GM21737 (cell line): Measurements from ENCODE around the gene IMMP2L.

ENCODE experiments used
- ATAC-seq: cut with Tn5 transposase; IDR thresholded peaks from one replicate; pipeline ENCODE4 v1.9.1; 2021; ENCODE audit warnings: mild to moderate bottlenecking, moderate library complexity; ENCODE audit not compliant: unreplicated experiment

The IMMP2L gene

GRCh38 chr7:110905773-110906566 lies 656.3 kb downstream of the IMMP2L start:
- ATAC-seq, result no peak

DNA sequence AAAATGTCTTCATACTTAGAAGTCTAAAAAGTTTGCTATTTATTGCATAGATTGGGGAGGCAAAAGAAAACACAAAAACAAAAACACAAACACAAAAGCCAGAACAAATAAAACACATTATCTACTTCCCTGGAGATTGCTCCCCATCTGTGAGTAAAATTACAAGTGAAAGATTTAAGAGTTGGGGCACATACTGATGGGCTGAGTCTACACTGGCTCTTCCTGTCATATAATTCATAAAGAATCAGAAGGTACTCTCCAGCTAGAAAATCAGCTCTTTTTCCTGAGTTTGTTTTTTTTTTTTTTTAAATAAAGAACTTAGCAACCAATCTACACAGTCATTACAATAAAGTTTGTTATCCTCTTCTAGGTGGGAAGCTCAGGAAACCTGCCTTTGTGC lies 663.8 kb downstream of the IMMP2L start:
- no peak for ATAC-seq

DNA sequence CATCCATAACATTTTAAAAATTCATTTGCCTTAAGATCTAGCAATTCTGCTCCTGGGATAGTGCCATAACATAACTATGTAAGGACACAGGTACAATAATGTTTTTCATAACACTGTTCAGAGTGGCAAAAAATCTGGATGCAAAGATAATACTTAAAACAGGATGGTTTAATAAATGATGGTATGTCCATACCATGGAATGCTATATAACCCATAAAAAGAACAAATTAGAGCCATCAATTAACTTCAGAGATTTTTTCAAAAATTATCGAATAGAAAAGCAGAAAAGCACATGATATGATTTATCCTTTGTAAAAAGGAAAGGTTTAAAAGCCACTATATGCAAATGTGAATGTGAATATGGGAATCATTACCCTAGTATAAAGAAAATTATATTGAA lies 664.8 kb downstream of the IMMP2L start:
- no peak for ATAC-seq

- no peak for ATAC-seq
Measured at GRCh38 chr7:110894111-110894510, 668.2 kb downstream of the IMMP2L start.

- no peak for ATAC-seq
Measured at GRCh38 chr7:110891197-110891596, 671.1 kb downstream of the IMMP2L start.

- no peak for ATAC-seq
Measured at GRCh38 chr7:110890101-110890500, 672.2 kb downstream of the IMMP2L start.

- ATAC-seq, result no peak
Measured at GRCh38 chr7:110889335-110889734, 673.0 kb downstream of the IMMP2L start.

DNA sequence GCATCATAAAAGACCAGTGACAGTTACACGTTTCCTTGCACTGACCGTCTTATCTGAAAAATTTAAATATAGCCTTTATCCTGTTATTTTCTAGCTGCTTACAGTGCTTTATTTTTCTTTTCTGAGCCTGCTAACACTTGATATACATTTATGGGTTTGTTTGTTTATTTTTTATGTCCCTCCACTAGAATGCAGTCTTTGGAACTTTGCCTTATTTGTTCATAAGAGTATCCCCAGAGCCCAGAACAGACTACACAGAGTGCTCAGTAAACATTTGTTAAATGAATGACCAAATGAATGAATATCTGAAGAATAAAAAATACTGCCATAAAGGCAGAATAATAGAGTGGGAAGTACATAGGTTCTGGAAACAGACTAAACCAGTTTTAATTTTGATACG lies 673.7 kb downstream of the IMMP2L start:
- ATAC-seq, result no peak

GRCh38 chr7:110885474-110885873 lies 676.8 kb downstream of the IMMP2L start:
- no peak for ATAC-seq

DNA sequence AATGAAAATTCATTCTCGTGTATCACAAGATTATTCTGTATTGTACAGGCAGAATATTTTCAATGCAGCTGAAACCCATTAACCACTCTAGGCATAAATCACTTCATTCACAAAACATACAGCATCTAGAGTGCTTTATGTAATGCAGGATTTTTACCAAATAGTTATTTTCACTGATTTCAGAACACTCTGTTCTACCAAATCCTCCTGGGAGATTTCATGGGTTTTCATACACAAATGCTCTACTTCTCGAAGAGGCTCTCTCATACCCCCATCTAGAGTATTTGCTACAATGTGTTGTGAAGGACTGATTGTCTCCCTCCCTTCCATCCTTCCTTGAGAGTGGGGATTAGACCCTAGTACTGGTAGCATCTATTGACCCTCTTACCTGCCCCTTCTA lies 680.6 kb downstream of the IMMP2L start:
- ATAC-seq, result no peak

- no peak for ATAC-seq
Measured at GRCh38 chr7:110880971-110881370, 681.3 kb downstream of the IMMP2L start.

- ATAC-seq, result no peak
Measured at GRCh38 chr7:110877016-110877415, 685.3 kb downstream of the IMMP2L start.

DNA sequence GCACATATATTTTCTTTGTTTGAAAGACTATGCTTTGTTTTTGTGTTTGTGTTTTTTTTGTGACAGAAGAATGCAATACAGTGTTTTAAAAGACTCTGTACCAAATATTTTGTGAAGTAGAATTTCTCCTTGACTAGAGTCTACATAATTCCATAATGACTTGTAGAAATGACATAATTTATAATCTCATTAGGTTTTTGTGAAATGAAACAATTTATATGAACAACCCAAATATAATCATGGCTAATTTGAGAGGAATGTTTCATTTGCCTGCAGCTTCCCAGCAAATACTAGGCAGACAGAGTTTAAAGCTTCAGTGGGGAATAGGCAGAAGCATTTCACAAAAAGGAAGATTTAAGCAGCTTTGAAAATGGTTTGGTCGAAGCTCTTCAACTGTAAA lies 686.9 kb downstream of the IMMP2L start:
- no peak for ATAC-seq

- no peak for ATAC-seq
Measured at GRCh38 chr7:110871856-110872255, 690.4 kb downstream of the IMMP2L start.

DNA sequence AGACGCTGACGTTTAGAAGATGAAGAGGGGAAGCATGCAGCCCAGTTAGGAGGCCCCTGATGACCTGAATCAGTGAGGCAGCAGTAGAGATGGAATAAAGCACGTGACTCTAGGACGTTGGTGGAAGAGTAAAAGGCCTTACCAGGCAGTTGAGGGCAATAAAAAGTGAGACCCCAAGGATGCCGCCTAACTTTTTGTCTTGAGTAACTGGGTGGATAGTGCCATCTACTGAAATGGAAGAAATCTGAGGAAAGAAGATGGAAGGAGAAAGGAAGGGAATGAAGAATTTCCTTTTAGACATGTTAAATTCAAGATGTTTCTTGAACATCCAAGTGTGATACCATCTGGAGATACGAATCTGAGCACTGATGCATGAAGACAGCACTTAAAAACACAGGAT lies 691.4 kb downstream of the IMMP2L start:
- no peak for ATAC-seq

- ATAC-seq, result no peak
Measured at GRCh38 chr7:110868458-110868857, 693.8 kb downstream of the IMMP2L start.

DNA sequence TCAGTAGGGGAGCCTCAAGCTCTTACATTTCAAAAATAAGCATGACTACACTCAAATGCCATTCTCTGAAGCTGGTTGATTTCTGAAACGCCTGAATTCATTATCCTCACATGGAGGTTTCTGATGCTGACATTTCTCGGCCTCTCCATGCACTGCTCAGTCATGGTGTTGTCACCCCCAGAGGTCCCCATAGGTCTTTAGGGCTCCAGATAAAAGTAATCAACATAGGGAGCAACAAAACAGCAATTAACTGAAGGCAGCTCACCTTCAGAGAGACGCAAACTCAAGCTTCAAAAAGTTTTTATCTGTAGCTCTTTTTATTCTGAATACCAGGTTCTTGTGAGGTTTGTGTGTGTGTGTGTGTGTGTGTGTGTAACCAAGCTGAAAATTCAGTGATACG lies 694.5 kb downstream of the IMMP2L start:
- no peak for ATAC-seq

- no peak for ATAC-seq
Measured at GRCh38 chr7:110863258-110863657, 699.0 kb downstream of the IMMP2L start.

DNA sequence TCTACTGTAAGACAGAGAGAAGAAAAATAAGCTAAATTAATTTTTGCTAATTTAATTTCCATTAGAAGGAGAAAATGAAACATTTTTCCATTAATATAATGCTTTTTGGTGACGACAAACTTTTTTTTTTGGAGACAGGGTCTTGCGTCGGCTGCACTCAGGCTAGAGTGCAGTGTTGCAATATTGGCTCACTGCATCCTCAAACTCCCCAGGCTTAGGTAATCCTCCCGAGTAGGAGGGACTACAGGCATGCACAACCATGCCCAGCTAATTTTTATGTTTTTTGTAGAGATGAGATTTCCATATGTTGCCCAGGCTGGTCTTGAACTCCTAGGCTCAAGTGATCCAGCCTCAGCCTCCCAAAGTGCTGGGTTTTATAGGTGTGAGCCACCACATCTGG lies 701.1 kb downstream of the IMMP2L start:
- no peak for ATAC-seq

DNA sequence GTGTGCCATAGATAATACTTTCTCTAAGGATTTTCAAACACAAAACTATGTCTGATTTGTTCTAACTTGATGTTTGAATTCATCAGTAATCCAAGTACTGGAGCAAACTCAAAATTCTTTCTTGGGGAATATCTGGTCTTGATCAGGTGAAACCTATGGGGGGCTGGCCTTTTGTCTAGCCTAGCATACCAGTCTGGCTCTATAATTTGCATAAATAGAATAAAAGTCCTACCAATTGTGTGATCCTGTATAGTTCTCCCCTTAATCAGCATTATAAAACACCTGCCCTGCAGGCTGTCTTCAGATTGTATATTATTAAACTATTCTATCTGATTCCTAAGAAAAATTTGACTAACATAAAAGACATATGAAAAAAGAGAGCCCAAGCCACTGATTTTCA lies 705.2 kb downstream of the IMMP2L start:
- no peak for ATAC-seq

DNA sequence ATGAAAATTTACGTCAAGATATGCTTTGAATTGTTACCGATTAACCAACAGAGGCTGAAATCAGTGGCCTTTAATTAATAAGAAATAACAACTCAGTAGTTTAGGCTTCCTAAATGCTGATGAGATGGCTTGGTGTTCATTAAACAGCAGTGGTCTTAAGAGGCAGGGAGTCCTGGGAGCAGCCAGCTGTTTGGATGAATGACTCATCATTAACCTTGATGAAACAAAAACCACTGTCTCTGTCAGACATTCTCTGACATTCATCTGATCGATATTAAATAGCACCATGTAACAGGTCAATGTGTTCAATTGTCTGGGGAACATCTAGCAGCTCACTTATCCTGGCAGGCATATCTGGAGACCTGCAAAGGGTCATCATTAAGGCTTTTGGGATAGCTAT lies 705.6 kb downstream of the IMMP2L start:
- ATAC-seq, result no peak

GRCh38 chr7:110854651-110855050 lies 707.6 kb downstream of the IMMP2L start:
- ATAC-seq, result no peak

DNA sequence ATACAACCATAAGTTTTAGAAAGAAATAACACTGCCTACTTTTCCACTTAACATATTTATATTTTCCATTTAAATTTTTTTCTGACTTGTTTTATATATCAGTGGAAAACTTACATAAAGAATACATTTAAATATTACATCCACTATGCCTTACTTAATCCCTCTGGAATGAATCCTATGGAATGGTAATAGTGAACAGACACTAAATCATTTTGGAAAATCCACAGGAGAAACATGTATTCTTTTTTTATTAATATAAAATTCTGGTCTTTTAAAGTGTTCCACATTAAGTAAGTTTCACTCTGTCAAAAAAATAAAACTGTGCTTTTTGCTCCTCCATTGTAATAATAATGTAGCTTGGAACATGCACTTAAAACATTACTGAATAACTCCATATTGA lies 708.1 kb downstream of the IMMP2L start:
- no peak for ATAC-seq
